ENCODE results near the gene EXOC6B.

GRCh38 chr2:72222829-72223564 is 602.8 kb downstream of the EXOC6B start:
- TF ChIP-seq CHD2 (IDR thresholded peaks at IDR 0.05; ENCODE audit: low read length) = no peak
- TF ChIP-seq CTCF (IDR thresholded peaks at IDR 0.05; ENCODE audit: control extremely low read depth in 1 of 3, insufficient read depth in 1 of 3, low read depth in 1 of 3, low read length in 3 of 3) = no peak
- TF ChIP-seq JUN (IDR thresholded peaks at IDR 0.05; ENCODE audit: low read depth, low read length) = no peak
